ENCODE measurements around the gene ZBTB20.

ZBTB20 gene

GRCh38 chr3:114487502-114487901 is 659.6 kb downstream of the ZBTB20 start:
- ATAC-seq = no peak
- no peak for TF ChIP-seq ZNF70 (CRISPR knock-in tag; IDR thresholded peaks at IDR 0.05)
- no peak for TF ChIP-seq TOX (CRISPR knock-in tag; IDR thresholded peaks at IDR 0.05; ENCODE audit: borderline replicate concordance)
- TF ChIP-seq POU6F1 (CRISPR knock-in tag; IDR thresholded peaks at IDR 0.05; ENCODE audit: borderline replicate concordance, low read depth) = no peak
- no peak for TF ChIP-seq ZFP30 (CRISPR knock-in tag; IDR thresholded peaks at IDR 0.05)
- no peak for TF ChIP-seq PATZ1 (CRISPR knock-in tag; IDR thresholded peaks at IDR 0.05; ENCODE audit: borderline replicate concordance)
- no peak for TF ChIP-seq GLIS3 (CRISPR knock-in tag; IDR thresholded peaks at IDR 0.05)
- TF ChIP-seq CSRNP3 (CRISPR knock-in tag; IDR thresholded peaks at IDR 0.05) = no peak

GRCh38 chr3:114484919-114485318 is 662.2 kb downstream of the ZBTB20 start:
- no peak for ATAC-seq

More at GRCh38 chr3:114484919-114485318, 662.2 kb downstream of the ZBTB20 start:
- TF ChIP-seq POU6F1 (CRISPR knock-in tag; IDR thresholded peaks at IDR 0.05; ENCODE audit: borderline replicate concordance, low read depth) (no peak), CSDC2 (CRISPR knock-in tag; IDR thresholded peaks at IDR 0.05) (no peak), TSHZ2 (CRISPR knock-in tag; IDR thresholded peaks at IDR 0.05) (no peak), RARB (CRISPR knock-in tag; IDR thresholded peaks at IDR 0.05) (no peak), TOX (CRISPR knock-in tag; IDR thresholded peaks at IDR 0.05; ENCODE audit: borderline replicate concordance) (no peak), OSR1 (CRISPR knock-in tag; IDR thresholded peaks at IDR 0.05) (no peak), BACH2 (CRISPR knock-in tag; IDR thresholded peaks at IDR 0.05; ENCODE audit: borderline replicate concordance) (no peak), ESRRG (CRISPR knock-in tag; IDR thresholded peaks at IDR 0.05) (no peak), GLIS3 (CRISPR knock-in tag; IDR thresholded peaks at IDR 0.05) (no peak), PPARA (CRISPR knock-in tag; IDR thresholded peaks at IDR 0.05; ENCODE audit: borderline replicate concordance) (no peak), ZNF565 (CRISPR knock-in tag; conservative IDR thresholded peaks at IDR 0.05; ENCODE audit: low read depth) (no peak), ZFP3 (CRISPR knock-in tag; IDR thresholded peaks at IDR 0.05) (no peak), ISL1 (CRISPR knock-in tag; IDR thresholded peaks at IDR 0.05) (no peak), SNAI2 (CRISPR knock-in tag; IDR thresholded peaks at IDR 0.05) (no peak), ZFP30 (CRISPR knock-in tag; IDR thresholded peaks at IDR 0.05) (no peak), CSRNP3 (CRISPR knock-in tag; IDR thresholded peaks at IDR 0.05) (no peak), ARNTL (CRISPR knock-in tag; IDR thresholded peaks at IDR 0.05; ENCODE audit: borderline replicate concordance, low read depth) (no peak), ZC3H10 (CRISPR knock-in tag; IDR thresholded peaks at IDR 0.05) (no peak)

Data from SK-N-SH treated with all-trans-retinoic acid at 6 μM for 48 hours (cell line).